Hepatocyte (in vitro differentiated cells): ENCODE results near the gene RSL1D1. TPM values are rescaled to one million over a fixed set of nuclear protein-coding genes. Genes with fewer than 3 reads are reported as not detected.

Source experiments
- DNase-seq: peaks from one replicate; pipeline ENCODE4 v3.0.0-alpha.2; 2016; ENCODE audit warnings: low spot score
- H2AFZ ChIP-seq: fragments of 200-600 bp; sonication (generic); 2 replicates; pipeline ENCODE4 v1.6.0; 2016; ENCODE audit warnings: antibody characterized with exemption, mild to moderate bottlenecking
- H3K27ac ChIP-seq: fragments of 200-600 bp; sonication (generic); 2 replicates; pipeline ENCODE4 v1.5.1; 2016; ENCODE audit warnings: mild to moderate bottlenecking
- H3K27me3 ChIP-seq: fragments of 200-600 bp; sonication (generic); 2 replicates; pipeline ENCODE4 v1.6.1; 2016
- H3K36me3 ChIP-seq: fragments of 200-600 bp; sonication (generic); replicated peaks from 2 replicates; pipeline ENCODE4 v1.5.1; 2016; ENCODE audit warnings: low read depth; ENCODE audit not compliant: insufficient read depth
- H3K4me1 ChIP-seq: fragments of 200-600 bp; sonication (generic); 2 replicates; pipeline ENCODE4 v1.5.1; 2016; ENCODE audit warnings: mild to moderate bottlenecking, moderate library complexity; ENCODE audit not compliant: insufficient read depth
- H3K4me2 ChIP-seq: fragments of 200-600 bp; sonication (generic); 2 replicates; pipeline ENCODE4 v1.6.0; 2016
- H3K4me3 ChIP-seq: fragments of 200-600 bp; sonication (generic); 2 replicates; pipeline ENCODE4 v1.5.1; 2016; ENCODE audit warnings: mild to moderate bottlenecking
- H3K79me2 ChIP-seq: fragments of 200-600 bp; sonication (generic); 2 replicates; pipeline ENCODE4 v1.6.0; 2017; ENCODE audit warnings: mild to moderate bottlenecking
- H3K9me2 ChIP-seq: fragments of 200-600 bp; sonication (generic); replicated peaks from 2 replicates; pipeline ENCODE4 v1.6.0; 2017; ENCODE audit warnings: mild to moderate bottlenecking; ENCODE audit not compliant: insufficient read depth
- H3K9me3 ChIP-seq: fragments of 200-600 bp; sonication (generic); 2 replicates; pipeline ENCODE4 v1.5.1; 2016; ENCODE audit warnings: low read depth, mild to moderate bottlenecking
- H4K20me1 ChIP-seq: fragments of 200-600 bp; sonication (generic); 2 replicates; pipeline ENCODE4 v1.6.0; 2016; ENCODE audit warnings: mild to moderate bottlenecking; ENCODE audit not compliant: insufficient read depth, poor library complexity, severe bottlenecking
- CTCF ChIP-seq: fragments of 200-600 bp; sonication (generic); IDR thresholded peaks from 2 replicates; pipeline ENCODE4 v1.5.1; 2016; ENCODE audit warnings: antibody characterized with exemption, mild to moderate bottlenecking; ENCODE audit not compliant: poor library complexity
- EZH2 ChIP-seq: fragments of 200-600 bp; sonication (generic); IDR thresholded peaks from 2 replicates; pipeline ENCODE4 v1.6.1; 2016; ENCODE audit warnings: antibody characterized with exemption, mild to moderate bottlenecking, borderline replicate concordance
- EZH2phosphoT487 ChIP-seq: fragments of 200-600 bp; sonication (generic); IDR thresholded peaks from one replicate; pipeline ENCODE4 v1.6.1; 2018; ENCODE audit warnings: antibody characterized with exemption, mild to moderate bottlenecking, low read depth, moderate library complexity; ENCODE audit not compliant: unreplicated experiment, severe bottlenecking
- WGBS: methylation state at CpG from one replicate; pipeline ENCODE4 v1.1.6; 2016; ENCODE audit warnings: low lambda C conversion rate; ENCODE audit errors: missing lambda C conversion rate; 5-methylcytosine and 5-hydroxymethylcytosine counted together
- polyA plus RNA-seq: library from polyadenylated mRNA; unstranded; fragments of >200 nt; fragmentation: Nextera tagmentation; extraction: Ambion mirVana; gene quantifications from 2 replicates; pipeline ENCODE4 v1.2.1, GENCODE V29; 2016
- total RNA-seq: library from RNA; depleted of rRNA; stranded (reverse); fragments of >200 nt; gene quantifications from 2 replicates; pipeline ENCODE4 v1.2.3, GENCODE V29; 2014

Gene RSL1D1
- total and polyA plus RNA-seq, 2 experiments from 2014 or later = 138 TPM

- Histone ChIP-seq H3K9me3 (no peaks in the 10 kb centered on the region), H3K27ac (no peak overlapping the region), H4K20me1 (no peaks in the 10 kb centered on the region), H3K4me1 (no peaks in the 10 kb centered on the region), H3K4me3 (no peak overlapping the region), H3K27me3 (no peaks in the 10 kb centered on the region), H3K79me2 (peaks cover 27% of the 10 kb centered on the region), H2AFZ (no peak overlapping the region), H3K9me2 (no peaks in the 10 kb centered on the region), H3K4me2 (no peak overlapping the region), H3K36me3 (peaks cover 3% of the 10 kb centered on the region)
- 98% methylated on average over 6 of the region's 6 CpGs for WGBS
- TF ChIP-seq EZH2phosphoT487 = no peak
- TF ChIP-seq EZH2 = no peak
- no peak for TF ChIP-seq CTCF
- DNase-seq = no peak
These were observed 35.5 kb upstream of the RSL1D1 start for GRCh38 chr16:11886881-11887280.

GRCh38 chr16:11884035-11884434 is 32.7 kb upstream of the RSL1D1 start:
- no peak for DNase-seq
- no peaks in the 10 kb centered on the region for H3K9me3 ChIP-seq
- no peak overlapping the region for H3K4me2 ChIP-seq
- H3K27ac ChIP-seq = no peak overlapping the region
- peaks cover 22% of the 10 kb centered on the region for H3K79me2 ChIP-seq
- TF ChIP-seq EZH2phosphoT487 (no peak), EZH2 (no peak), CTCF (no peak)
- no peaks in the 10 kb centered on the region for H3K9me2 ChIP-seq
- no peaks in the 10 kb centered on the region for H3K4me1 ChIP-seq
- H3K27me3 ChIP-seq = no peaks in the 10 kb centered on the region
- H4K20me1 ChIP-seq = no peaks in the 10 kb centered on the region
- 94% methylated on average over 5 of the region's 5 CpGs for WGBS
- peaks cover 3% of the 10 kb centered on the region for H3K36me3 ChIP-seq
- no peak overlapping the region for H2AFZ ChIP-seq
- no peak overlapping the region for H3K4me3 ChIP-seq

DNA sequence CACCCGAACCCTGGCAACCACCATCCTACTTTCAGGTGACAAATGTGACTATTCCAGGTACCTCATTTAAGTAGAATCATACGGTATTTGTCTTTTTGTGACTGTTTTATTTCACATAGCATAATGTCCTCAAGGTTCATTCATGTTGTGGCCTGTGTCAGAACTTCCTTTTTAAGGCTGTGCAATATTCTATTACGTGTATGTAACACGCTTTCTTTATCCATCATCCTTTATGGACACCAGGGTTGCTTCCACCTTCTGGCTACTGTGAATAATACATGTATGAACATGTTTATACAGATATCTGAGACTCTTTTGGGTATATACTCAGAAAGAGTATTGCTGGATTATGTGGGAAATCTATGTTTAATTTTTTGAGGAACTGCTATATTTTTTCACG is 28.7 kb upstream of the RSL1D1 start:
- Histone ChIP-seq H3K27ac (no peak overlapping the region), H4K20me1 (no peaks in the 10 kb centered on the region), H3K4me2 (no peak overlapping the region), H3K4me3 (no peak overlapping the region), H3K79me2 (peaks cover 38% of the 10 kb centered on the region), H3K27me3 (no peaks in the 10 kb centered on the region), H3K4me1 (no peaks in the 10 kb centered on the region), H3K9me3 (no peaks in the 10 kb centered on the region), H3K36me3 (no peaks in the 10 kb centered on the region), H3K9me2 (no peaks in the 10 kb centered on the region), H2AFZ (no peak overlapping the region)
- WGBS = 97% methylated on average over 5 of the region's 5 CpGs
- DNase-seq = no peak
- TF ChIP-seq EZH2phosphoT487 = no peak

- H3K27me3 ChIP-seq = no peaks in the 10 kb centered on the region
- no peaks in the 10 kb centered on the region for H3K9me3 ChIP-seq
- H3K36me3 ChIP-seq = no peaks in the 10 kb centered on the region
- H3K27ac ChIP-seq = no peak overlapping the region
- no peak overlapping the region for H3K4me3 ChIP-seq
- no peaks in the 10 kb centered on the region for H3K9me2 ChIP-seq
- H3K4me2 ChIP-seq = no peak overlapping the region
- 85% methylated on average over 5 of the region's 5 CpGs for WGBS
- peaks cover 40% of the 10 kb centered on the region for H3K79me2 ChIP-seq
- no peaks in the 10 kb centered on the region for H4K20me1 ChIP-seq
- no peak for DNase-seq
- no peak overlapping the region for H2AFZ ChIP-seq
- no peaks in the 10 kb centered on the region for H3K4me1 ChIP-seq
- TF ChIP-seq CTCF = no peak
- TF ChIP-seq EZH2 = no peak
- TF ChIP-seq EZH2phosphoT487 = no peak
These were observed 26.0 kb upstream of the RSL1D1 start for GRCh38 chr16:11877374-11877773.
